Vagina (tissue), 2 donors: Measurements from ENCODE around the gene CHPT1.

Source experiments
- CTCF ChIP-seq, 3 experiments: fragments of 450-650 bp in 2 of 3; fragments of 200-600 bp in 1 of 3; sonication (generic) in 1 of 3; IDR thresholded peaks; one replicate each; pipeline ENCODE4 v1.5.1; 2017 to 2019; ENCODE audit warnings: antibody characterized with exemption in 3 of 3, mild to moderate bottlenecking in 2 of 3, moderate library complexity in 2 of 3
- POLR2A ChIP-seq, 2 donors: fragments of 450-650 bp; IDR thresholded peaks; one replicate each; pipeline ENCODE4 v1.6.1; 2017; ENCODE audit warnings: antibody characterized with exemption in 2 of 2, mild to moderate bottlenecking in 2 of 2, moderate library complexity in 2 of 2
- POLR2AphosphoS5 ChIP-seq, 2 donors: sonication (generic); formaldehyde crosslinking; IDR thresholded peaks; one replicate each; pipeline ENCODE4 v1.9.0; 2017; ENCODE audit warnings: antibody characterized with exemption in 2 of 2, mild to moderate bottlenecking in 2 of 2, low read depth in 1 of 2; ENCODE audit not compliant: insufficient read depth in 1 of 2

- no peak for TF ChIP-seq POLR2A (IDR thresholded peaks at IDR 0.05)
- no peak for TF ChIP-seq POLR2AphosphoS5 (IDR thresholded peaks at IDR 0.05; ENCODE audit: insufficient read depth in 1 of 2, low read depth in 1 of 2)
- no peak for TF ChIP-seq CTCF (IDR thresholded peaks at IDR 0.05)
Observed at GRCh38 chr12:101768781-101769180, 71.3 kb downstream of the CHPT1 start.
